ENCODE data around the gene VAMP2. TPM values are rescaled to one million over a fixed set of nuclear protein-coding genes. Genes with fewer than 3 reads are reported as not detected.

VAMP2 gene, protein sequence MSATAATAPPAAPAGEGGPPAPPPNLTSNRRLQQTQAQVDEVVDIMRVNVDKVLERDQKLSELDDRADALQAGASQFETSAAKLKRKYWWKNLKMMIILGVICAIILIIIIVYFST
- 29.3 and 35.1 TPM in 2 replicates for total RNA-seq (2021)
- Bru-seq, nascent RNA: percentile 78 among the genes with signal in this experiment
- BruChase-seq, experiment 1, labeled RNA remaining after a 2-hour chase: percentile 95 among the genes with signal in this experiment
- BruChase-seq, experiment 2, labeled RNA remaining after a 6-hour chase: percentile 95 among the genes with signal in this experiment
- long read RNA-seq, transcript VAMP2-201 (5 exons, 2,153 nt): major isoform, 33 of 55 reads
- long read RNA-seq, transcript VAMP2-203 (4 exons, 557 nt): minor isoform, 9 of 55 reads
- long read RNA-seq, partial matches to known transcripts: 4 of 55 reads
- long read RNA-seq, other reads (novel, unspliced or antisense): 9 of 55 reads

DNA sequence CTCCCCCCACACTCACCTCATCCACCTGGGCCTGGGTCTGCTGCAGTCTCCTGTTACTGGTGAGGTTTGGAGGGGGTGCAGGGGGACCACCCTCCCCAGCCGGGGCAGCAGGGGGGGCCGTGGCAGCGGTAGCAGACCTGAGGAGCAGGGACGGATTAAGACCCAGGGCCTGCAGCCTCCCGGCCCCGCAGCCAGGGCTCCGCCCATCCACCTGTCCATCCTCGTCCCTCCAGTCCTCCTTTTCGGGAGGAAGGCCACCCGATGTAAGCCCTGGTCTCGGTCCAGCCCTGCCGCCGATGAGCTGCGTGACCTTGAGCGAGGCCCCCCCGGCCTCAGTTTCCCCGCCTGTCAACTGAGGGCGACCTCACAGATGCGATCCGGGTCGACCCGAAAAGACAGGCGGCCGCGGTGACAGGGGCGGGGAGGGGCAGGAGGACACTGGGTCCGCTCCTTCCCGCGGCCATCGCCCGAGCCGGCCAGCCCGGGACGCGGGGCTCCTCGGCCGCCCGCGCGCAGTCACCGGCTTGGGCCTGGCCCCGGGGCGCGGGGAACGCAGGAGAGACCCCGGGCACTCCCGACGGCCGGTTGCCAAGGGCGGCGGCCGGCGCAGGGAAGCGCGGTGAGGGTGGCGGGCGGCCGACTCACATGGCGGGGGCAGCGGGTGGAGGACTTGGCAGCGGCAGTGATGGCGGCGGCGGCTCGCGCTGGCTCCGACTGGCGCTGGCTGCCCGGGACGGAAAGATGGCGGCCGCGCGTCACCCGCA, at the start of gene VAMP2:
VAMP2 (minus strand) TSS at position 716 of the 764 bp plus-strand sequence; CDS start at position 647, 69 bp downstream.
- peak in 1 of 2 experiments; percentile 62 for DNase-seq
- Histone ChIP-seq H3K4me3 (peak within 1 kb of the TSS; percentile 75), H3K4me2 (peak within 1 kb of the TSS; percentile 89), H3K27me3 (ENCODE audit: insufficient read depth, low read depth) (no peaks in the 10 kb centered on the region), H2AFZ (peak within 1 kb of the TSS; percentile 90), H3F3A (ENCODE audit: insufficient read depth, low read depth) (peaks cover 16% of the 10 kb centered on the region; the same call in 1 of the 2 replicates), H3K9me2 (ENCODE audit: insufficient read depth) (no peaks in the 10 kb centered on the region), H3K9me3 (ENCODE audit: insufficient read depth, low read depth) (no peaks in the 10 kb centered on the region), H3K36me3 (ENCODE audit: low read depth) (no peaks in the 10 kb centered on the region), H3K27ac (no peak within 1 kb of the TSS), H4K20me1 (ENCODE audit: insufficient read depth) (no peaks in the 10 kb centered on the region), H3K4me1 (replicated peaks; ENCODE audit: insufficient read depth) (peaks cover 8% of the 10 kb centered on the region; the same call in 1 of the 2 replicates), H3K79me2 (ENCODE audit: low read depth) (peaks cover 10% of the 10 kb centered on the region; the same call in 1 of the 2 replicates)
- no TSS peak for BruUV-seq (replicated peaks)
- ChIA-PET CTCF (no interaction called here), POLR2A (ENCODE audit: unreplicated experiment) (no interaction called here)
- intact Hi-C loops (cut with micrococcal nuclease; ENCODE audit: unreplicated experiment): no loop called here
- TF ChIP-seq, protein P1, sequence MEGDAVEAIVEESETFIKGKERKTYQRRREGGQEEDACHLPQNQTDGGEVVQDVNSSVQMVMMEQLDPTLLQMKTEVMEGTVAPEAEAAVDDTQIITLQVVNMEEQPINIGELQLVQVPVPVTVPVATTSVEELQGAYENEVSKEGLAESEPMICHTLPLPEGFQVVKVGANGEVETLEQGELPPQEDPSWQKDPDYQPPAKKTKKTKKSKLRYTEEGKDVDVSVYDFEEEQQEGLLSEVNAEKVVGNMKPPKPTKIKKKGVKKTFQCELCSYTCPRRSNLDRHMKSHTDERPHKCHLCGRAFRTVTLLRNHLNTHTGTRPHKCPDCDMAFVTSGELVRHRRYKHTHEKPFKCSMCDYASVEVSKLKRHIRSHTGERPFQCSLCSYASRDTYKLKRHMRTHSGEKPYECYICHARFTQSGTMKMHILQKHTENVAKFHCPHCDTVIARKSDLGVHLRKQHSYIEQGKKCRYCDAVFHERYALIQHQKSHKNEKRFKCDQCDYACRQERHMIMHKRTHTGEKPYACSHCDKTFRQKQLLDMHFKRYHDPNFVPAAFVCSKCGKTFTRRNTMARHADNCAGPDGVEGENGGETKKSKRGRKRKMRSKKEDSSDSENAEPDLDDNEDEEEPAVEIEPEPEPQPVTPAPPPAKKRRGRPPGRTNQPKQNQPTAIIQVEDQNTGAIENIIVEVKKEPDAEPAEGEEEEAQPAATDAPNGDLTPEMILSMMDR (conservative IDR thresholded peaks at IDR 0.05): no peak
- TF ChIP-seq EZH2 (IDR thresholded peaks at IDR 0.05; ENCODE audit: low read depth): no peak

DNA sequence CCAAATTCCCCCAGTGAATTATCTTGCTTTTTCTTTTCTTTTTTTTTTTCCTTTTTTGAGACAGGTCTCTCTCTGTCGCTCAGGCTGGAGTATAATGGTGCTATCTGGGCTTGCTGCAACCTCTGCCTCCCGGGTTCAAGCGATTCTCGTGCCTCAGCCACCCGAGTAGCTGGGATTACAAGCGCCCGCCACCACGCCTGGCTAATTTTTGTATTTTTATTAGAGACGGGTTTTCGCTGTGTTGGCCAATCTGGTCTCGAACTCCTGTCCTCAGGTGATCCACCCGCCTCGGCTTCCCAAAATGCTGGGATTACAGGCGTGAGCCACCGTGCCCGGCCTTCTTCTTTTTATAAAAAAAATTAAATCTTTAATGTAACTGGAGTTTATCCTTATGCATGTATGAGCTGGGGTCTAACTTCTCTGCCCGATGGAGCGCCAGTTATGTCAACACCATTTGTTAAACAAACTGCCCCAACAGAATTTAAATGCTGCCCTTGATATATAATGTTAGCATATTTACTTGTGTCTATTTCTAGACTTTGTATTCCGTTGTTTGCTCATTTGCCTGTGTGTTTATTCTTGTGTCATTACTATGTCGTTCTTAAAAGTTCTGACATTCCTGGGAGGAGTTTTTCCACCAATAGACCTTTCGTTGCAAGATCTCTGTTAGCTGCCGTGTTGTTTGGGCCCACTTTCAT, 48.2 kb upstream of the VAMP2 start:
- peak overlapping the region; percentile 87 for H2AFZ ChIP-seq
- TSS peak; percentile 70 for BruUV-seq (replicated peaks)
- peak overlapping the region; percentile 55 for H3K27ac ChIP-seq
- DNase-seq: no peak
- no peaks in the 10 kb centered on the region for H3K36me3 ChIP-seq (ENCODE audit: low read depth)
- no peaks in the 10 kb centered on the region for H3K27me3 ChIP-seq (ENCODE audit: insufficient read depth, low read depth)
- H3K4me3 ChIP-seq: peak overlapping the region; percentile 70
- TF ChIP-seq, protein P1 (conservative IDR thresholded peaks at IDR 0.05): no peak
- no peak for TF ChIP-seq EZH2 (IDR thresholded peaks at IDR 0.05; ENCODE audit: low read depth)
- H3K4me2 ChIP-seq: peak overlapping the region; percentile 75
- H3K9me3 ChIP-seq (ENCODE audit: insufficient read depth, low read depth): no peaks in the 10 kb centered on the region
- CTCF ChIA-PET: interaction anchor here (0.6 to 1.0 kb wide), 2 partner anchors 10 to 29 kb away, joined by 4 to 7 read pairs; no protein-coding TSS in a partner anchor
- peaks cover 12% of the 10 kb centered on the region for H3K4me1 ChIP-seq (replicated peaks; ENCODE audit: insufficient read depth)
- intact Hi-C loops (cut with micrococcal nuclease; ENCODE audit: unreplicated experiment): loop anchor here (1.0 kb wide), 1 partner anchor 9 kb away; no protein-coding TSS in a partner anchor
- POLR2A ChIA-PET (ENCODE audit: unreplicated experiment): interaction anchor here (0.6 to 1.8 kb wide), 14 partner anchors 8 to 908 kb away, joined by 4 to 28 read pairs (median 9); partner anchors contain the start of genes CTC1 and SLC25A35
- peaks cover 13% of the 10 kb centered on the region; the same call in 1 of the 2 replicates for H3F3A ChIP-seq (ENCODE audit: insufficient read depth, low read depth)
- no peaks in the 10 kb centered on the region for H4K20me1 ChIP-seq (ENCODE audit: insufficient read depth)
- H3K9me2 ChIP-seq (ENCODE audit: insufficient read depth): no peaks in the 10 kb centered on the region
- H3K79me2 ChIP-seq (ENCODE audit: low read depth): peaks cover 28% of the 10 kb centered on the region

All from PC-9 (cell line).